ENCODE results near the gene ARHGEF16. TPM values are rescaled to one million over a fixed set of nuclear protein-coding genes. Genes with fewer than 3 reads are reported as not detected.

Gene ARHGEF16
- polyA plus RNA-seq, 1 donor from 2014 or later: not detected

DNA sequence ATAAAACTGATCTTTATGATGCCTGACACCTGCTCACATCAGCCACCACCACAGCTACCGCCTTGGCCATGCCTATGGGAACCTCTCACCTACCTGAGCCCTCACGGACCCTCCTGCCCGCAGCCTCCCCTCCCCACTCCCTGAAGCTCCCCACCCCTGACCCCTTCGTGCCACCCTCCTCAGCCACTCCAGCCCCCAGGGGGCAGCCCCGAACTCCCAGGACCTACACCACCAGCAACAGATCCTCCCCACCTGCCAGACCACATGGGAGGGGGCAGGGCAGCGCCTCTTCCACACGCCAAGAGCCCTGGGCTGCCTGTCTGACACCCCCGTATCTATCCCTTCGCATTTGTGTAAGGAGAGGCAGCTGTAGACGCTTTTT lies 14.2 kb upstream of the ARHGEF16 start:
- no peak overlapping the region for H3K27ac Mint-ChIP-seq

DNA sequence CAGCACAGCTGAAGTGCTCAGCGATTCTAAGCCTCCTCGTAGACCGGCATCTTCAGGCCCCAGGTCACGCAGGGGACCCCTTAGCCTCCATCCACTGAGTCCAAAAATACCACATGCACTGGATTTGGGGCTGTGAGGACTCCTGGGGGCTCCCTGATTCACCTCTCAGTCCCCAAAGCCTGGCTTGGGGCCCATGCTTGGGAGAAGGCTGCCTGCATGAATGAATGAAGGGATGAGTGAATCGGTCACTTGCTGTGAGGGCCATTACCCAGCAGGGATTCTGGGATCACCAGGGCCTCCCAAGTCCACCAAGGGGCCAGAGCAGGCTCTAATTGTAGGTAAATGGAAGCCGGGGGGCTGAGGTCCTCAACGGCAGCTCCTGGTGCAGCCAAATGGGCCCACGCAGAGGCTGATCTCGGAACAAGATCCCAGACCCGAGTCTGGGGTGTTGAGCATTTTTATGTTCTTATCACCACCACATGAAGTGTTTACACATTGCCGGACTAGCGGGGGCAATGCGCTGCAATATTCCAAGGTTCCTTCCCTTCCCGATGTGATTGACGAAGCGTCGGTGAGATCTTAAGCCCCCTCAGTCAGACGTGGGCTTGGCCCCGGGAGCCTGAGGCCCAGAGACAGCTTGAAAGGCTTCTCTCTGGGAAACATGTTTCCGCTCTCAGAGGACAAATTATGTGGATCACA lies 13.6 kb upstream of the ARHGEF16 start:
- no peak overlapping the region for H3K4me3 Mint-ChIP-seq
- no peaks in the 10 kb centered on the region for H3K4me1 Mint-ChIP-seq
- no peaks in the 10 kb centered on the region for H3K36me3 Mint-ChIP-seq
- H3K9me3 Mint-ChIP-seq: peaks cover 0 to 5% (median 2%) of the 10 kb centered on the region in 3 donors
- peaks cover 7% of the 10 kb centered on the region for H3K27me3 Mint-ChIP-seq
- H3K27ac Mint-ChIP-seq: no peak overlapping the region

More for the DNA sequence above, 14.2 kb upstream of the ARHGEF16 start:
- Mint-ChIP-seq H3K27me3 (peaks cover 7% of the 10 kb centered on the region), H3K9me3 (peaks cover 0 to 5% (median 0%) of the 10 kb centered on the region in 3 donors), H3K4me1 (peaks cover 0 to 1% (median 0%) of the 10 kb centered on the region in 3 donors), H3K4me3 (no peak overlapping the region), H3K36me3 (no peaks in the 10 kb centered on the region)

DNA sequence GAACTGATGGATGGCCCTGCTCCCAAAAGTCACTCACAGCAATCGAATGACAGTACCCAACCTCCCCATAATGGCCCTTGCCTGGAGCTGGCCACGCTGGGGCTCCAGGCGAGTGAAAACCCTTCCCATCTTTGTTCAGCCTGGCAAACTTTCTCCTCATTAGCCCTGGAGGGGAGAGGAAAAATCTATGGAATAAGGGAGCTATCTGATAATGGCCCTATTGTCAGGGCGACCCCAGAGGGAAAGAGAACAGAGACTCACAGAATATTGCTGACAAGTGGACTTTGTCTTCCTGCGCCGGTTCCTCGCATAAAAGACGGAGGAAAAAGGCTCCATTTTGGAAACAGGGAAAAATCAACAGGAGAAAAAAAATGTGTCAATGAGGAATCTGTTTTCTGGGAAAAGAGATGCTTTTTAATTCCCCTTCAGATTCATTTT lies 13.0 kb upstream of the ARHGEF16 start:
- peaks cover 0 to 7% (median 2%) of the 10 kb centered on the region in 3 donors for H3K9me3 Mint-ChIP-seq
- H3K27ac Mint-ChIP-seq: no peak overlapping the region
- no peak overlapping the region for H3K4me3 Mint-ChIP-seq
- no peaks in the 10 kb centered on the region for H3K4me1 Mint-ChIP-seq
- peaks cover 2% of the 10 kb centered on the region for H3K27me3 Mint-ChIP-seq
- H3K36me3 Mint-ChIP-seq: no peaks in the 10 kb centered on the region

DNA sequence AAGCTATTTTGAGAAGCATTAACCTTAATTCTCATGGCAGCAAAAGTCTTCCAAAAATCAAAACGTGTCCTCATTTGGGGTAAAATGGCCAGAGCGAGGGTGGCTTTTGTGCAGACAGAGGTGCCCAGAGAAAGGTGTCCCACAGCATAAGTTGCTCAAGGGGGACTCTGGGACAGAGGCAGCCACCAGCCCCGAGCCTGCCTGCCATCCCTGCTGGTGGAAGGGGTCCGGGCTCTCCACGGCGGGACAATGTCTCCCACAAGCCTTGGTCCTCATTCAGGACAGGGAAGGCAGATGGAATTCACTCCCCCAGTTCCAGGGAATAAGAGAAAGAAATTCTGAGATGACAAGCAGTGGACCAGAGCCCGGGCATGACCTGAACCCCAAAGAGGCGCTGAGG lies 12.6 kb upstream of the ARHGEF16 start:
- peaks cover 1% of the 10 kb centered on the region for H3K27me3 Mint-ChIP-seq
- H3K27ac Mint-ChIP-seq: no peak overlapping the region
- H3K4me1 Mint-ChIP-seq: no peaks in the 10 kb centered on the region
- no peak overlapping the region for H3K4me3 Mint-ChIP-seq
- H3K9me3 Mint-ChIP-seq: peaks cover 0 to 7% (median 2%) of the 10 kb centered on the region in 3 donors
- H3K36me3 Mint-ChIP-seq: no peaks in the 10 kb centered on the region

DNA sequence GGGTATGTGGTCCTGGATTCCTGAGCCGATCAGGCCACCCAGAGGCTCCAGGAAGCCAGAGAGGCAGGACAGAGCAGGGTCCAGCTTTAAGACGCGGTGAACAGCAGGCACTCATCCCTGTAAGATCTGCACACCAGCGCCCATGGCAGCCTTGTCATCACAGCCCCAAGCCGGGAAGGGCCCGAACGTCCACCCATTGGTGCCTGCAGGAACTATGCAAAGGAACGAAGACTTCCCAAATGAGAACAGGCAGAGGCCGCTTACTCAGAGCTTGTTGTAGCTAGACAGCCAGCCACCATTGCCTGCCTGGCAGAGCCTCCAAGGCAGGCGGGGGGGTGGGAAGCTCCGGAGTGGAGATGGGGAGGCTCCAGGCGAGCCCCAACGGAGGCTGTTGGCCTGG lies 12.1 kb upstream of the ARHGEF16 start:
- Mint-ChIP-seq H3K4me1 (no peaks in the 10 kb centered on the region), H3K27me3 (peaks cover 1% of the 10 kb centered on the region), H3K27ac (no peak overlapping the region), H3K9me3 (peaks cover 2 to 7% (median 2%) of the 10 kb centered on the region in 3 donors), H3K4me3 (no peak overlapping the region), H3K36me3 (no peaks in the 10 kb centered on the region)

DNA sequence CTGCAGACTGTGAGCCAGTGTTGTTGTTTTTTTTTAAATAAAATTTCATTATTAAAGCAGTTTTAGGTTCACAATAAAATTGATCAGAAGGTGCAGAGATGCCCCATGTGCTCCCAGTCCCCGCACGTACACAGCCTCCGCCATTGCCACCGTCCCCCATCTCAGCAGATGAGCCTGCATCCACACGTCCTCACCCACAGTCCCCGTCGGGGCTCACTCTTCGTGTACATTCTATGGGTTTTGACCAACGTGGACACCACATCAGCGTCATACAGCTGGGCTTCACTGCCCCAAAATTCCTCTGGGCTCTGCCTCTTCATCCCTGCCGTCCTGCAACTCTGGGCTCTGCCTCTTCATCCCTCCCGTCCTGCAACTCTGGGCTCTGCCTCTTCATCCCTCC lies 11.6 kb upstream of the ARHGEF16 start:
- Mint-ChIP-seq H3K4me3 (no peak overlapping the region), H3K4me1 (no peaks in the 10 kb centered on the region), H3K9me3 (peaks cover 2 to 8% (median 8%) of the 10 kb centered on the region in 3 donors), H3K36me3 (no peaks in the 10 kb centered on the region), H3K27ac (no peak overlapping the region), H3K27me3 (peaks cover 1% of the 10 kb centered on the region)

DNA sequence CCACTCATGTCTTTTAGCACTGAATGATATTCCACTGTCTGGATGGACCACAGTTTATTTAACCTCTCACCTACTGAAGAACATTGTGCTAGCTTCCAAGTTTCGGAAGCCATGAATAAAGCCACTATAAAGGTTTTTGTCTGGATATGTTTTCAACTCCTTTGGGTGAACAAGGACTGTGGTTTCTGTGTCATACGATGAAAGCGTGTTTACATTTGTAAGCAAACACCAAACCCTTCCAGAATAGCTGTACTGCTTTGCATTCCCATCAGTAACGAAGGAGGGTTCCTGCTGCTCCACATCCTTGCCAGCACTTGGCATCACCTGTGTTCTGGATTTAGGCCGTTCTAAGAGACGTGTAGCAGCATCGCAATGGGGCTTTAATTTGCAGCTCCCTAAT lies 10.7 kb upstream of the ARHGEF16 start:
- Mint-ChIP-seq H3K27me3 (peaks cover 1% of the 10 kb centered on the region), H3K9me3 (peaks cover 2 to 11% (median 10%) of the 10 kb centered on the region in 3 donors), H3K27ac (peak overlapping the region in 1 of 3 donors; percentile 77), H3K36me3 (no peaks in the 10 kb centered on the region), H3K4me1 (no peaks in the 10 kb centered on the region), H3K4me3 (no peak overlapping the region)

DNA sequence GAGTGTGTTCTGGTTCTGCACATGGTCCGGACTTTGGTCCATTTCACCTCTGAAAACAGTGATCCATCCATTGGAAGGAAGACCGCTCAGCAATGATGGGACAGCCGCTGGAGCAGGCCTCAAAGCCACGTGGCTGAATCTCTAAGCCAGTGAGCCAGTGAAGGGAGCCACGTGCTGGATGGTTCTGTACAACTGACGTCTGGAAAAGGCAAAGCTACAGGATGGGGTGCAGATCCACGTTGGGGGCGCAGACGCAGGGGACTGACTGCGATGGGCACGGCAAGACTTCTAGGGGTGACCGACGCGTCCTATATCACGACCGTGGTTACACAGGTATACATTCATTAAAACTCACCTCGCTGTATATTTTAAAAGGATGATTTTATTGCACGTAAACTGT lies 10.2 kb upstream of the ARHGEF16 start:
- Mint-ChIP-seq H3K9me3 (peaks cover 2 to 11% (median 10%) of the 10 kb centered on the region in 3 donors), H3K27ac (peak overlapping the region in 1 of 3 donors; percentile 77), H3K4me3 (no peak overlapping the region), H3K4me1 (no peaks in the 10 kb centered on the region), H3K27me3 (peaks cover 3% of the 10 kb centered on the region), H3K36me3 (no peaks in the 10 kb centered on the region)

DNA sequence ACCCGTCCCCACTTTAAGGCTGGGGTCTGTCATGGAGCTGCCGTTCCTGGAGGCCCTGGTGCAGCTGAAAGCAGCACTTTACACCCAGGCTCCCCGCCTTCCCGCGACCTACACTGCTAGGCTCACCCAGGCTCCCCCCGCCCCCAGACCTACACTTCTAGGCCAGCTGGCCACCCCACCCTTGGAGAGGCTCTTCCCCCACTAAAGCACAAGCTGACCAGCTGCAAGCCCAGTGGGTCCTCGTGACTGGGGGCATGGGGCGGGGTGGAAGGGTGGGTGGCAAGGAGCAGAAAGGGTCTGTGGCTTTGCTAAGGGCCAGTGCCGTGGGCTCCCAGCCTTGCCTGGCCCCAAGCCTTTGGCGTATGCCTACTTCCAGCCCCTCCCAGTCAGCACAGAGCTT lies 9.7 kb upstream of the ARHGEF16 start:
- Mint-ChIP-seq H3K4me1 (no peaks in the 10 kb centered on the region), H3K36me3 (no peaks in the 10 kb centered on the region), H3K27me3 (peaks cover 3% of the 10 kb centered on the region), H3K4me3 (no peak overlapping the region), H3K9me3 (peaks cover 2 to 11% (median 10%) of the 10 kb centered on the region in 3 donors), H3K27ac (no peak overlapping the region)

DNA sequence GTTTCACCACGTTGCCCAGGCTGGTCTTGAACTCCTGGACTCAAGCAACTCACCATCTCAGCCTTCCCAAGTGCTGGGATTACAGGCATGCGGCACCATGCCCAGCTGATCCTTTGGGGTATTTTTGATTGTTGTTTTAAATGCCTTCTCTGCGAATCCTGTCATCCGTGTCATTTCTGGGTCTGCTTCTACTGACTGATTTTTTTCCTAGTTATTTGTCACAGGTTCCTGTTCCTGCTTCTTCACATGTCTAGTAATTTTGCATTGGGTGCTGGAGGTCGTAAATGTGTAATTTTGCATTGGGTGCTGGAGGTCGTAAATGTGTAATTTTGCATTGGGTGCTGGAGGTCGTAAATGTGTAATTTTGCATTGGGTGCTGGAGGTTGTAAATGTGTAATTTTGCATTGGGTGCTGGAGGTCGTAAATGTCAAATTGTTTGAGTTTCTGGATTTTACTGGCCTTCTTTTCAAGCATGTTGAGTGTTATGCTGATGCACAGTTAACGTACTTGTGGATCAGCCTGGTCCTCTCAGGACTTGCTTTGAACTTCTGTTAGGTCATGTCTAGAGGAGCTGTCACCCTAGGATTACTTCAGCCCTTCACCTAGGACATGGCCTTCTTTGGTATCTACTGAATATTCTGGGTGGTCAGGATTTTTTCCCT lies 4.1 kb upstream of the ARHGEF16 start:
- H3K4me1 Mint-ChIP-seq: no peaks in the 10 kb centered on the region
- H3K36me3 Mint-ChIP-seq: no peaks in the 10 kb centered on the region
- H3K9me3 Mint-ChIP-seq: peaks cover 2 to 11% (median 5%) of the 10 kb centered on the region in 3 donors
- no peak overlapping the region for H3K4me3 Mint-ChIP-seq
- peaks cover 14% of the 10 kb centered on the region for H3K27me3 Mint-ChIP-seq
- H3K27ac Mint-ChIP-seq: peak overlapping the region in 1 of 3 donors; percentile 4

DNA sequence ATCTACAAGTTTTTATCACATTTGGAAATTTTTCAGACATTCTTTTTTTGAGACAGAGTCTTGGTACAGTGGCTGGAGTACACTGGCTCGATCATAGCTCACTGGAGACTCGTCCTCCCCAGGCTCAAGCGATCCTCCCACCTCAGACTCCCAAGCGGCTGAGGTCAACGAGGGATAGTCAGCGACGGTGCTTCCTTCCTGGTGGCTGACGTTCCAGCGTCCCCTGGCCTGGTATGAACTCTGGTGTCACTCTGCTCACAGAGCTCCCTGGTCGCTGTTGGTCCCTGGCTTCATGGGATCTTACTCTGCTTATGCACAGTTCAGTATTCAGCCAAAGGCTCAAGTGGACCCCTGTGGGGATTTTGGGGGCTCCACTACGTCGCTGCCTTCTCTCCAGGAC lies 3.5 kb upstream of the ARHGEF16 start:
- Mint-ChIP-seq H3K27me3 (peaks cover 15% of the 10 kb centered on the region), H3K9me3 (peaks cover 0 to 11% (median 5%) of the 10 kb centered on the region in 3 donors), H3K36me3 (no peaks in the 10 kb centered on the region), H3K27ac (no peak overlapping the region), H3K4me3 (no peak overlapping the region), H3K4me1 (no peaks in the 10 kb centered on the region)

DNA sequence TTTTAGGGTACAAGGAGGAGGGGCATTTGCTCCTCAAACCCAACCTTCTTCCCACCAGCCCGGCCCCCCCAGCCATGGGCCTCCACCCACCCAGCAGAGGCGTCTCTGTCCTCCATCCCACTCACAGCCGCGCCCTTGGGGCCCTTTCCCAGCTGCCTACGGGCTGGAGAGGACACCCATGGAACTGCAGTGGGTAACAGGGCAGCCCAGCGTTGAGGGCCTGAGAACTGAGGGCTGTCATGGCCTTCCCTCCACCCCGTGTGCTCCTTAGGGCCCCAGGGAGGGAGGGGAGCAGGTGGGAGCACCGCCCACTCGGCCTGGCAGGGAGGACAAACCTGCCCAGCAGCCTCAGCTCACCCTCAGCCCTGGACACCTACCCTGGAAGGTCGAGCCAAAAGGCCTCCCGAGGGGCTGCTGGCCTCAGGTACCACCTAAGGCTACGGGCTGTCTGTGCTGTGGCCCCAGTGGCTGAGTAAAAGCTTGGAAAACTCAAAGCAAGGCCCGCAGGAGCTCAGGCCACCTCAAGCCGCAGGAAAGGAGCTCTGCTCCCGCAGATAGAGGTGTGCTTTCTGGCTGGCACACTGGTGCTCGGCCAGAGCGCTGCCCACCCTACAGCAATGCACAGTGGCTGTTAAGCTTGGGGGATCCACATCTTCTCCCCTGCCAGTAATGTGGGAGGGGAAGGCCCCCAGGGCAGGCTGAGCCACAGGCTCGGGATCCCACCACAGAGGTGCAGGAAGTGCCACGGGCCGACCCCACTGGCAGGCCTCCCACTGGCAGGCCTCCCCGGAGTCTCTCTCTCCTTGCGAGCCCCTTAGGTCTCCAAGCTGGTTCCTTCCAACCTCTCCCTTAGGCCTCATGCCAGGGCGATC lies 2.2 kb upstream of the ARHGEF16 start:
- no peaks in the 10 kb centered on the region for H3K4me1 Mint-ChIP-seq
- H3K27ac Mint-ChIP-seq: no peak overlapping the region
- H3K4me3 Mint-ChIP-seq: no peak overlapping the region
- peaks cover 15% of the 10 kb centered on the region for H3K27me3 Mint-ChIP-seq
- no peaks in the 10 kb centered on the region for H3K36me3 Mint-ChIP-seq
- H3K9me3 Mint-ChIP-seq: peaks cover 0 to 10% (median 3%) of the 10 kb centered on the region in 3 donors

DNA sequence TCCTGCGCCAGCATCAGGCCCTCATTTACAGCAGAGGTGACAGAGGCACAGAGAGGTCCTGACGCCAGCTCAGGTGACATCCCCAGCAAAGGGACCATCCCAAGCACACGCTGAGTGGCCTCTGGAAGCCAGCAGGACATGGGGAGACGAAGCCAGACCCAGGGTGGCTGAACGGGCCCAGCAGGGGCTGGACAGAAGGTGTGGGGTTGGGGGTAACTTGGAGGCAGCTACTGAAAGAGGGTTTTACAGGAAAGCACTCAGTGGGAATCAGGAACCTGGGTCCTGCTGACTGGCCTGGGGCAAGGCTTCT lies 1.6 kb upstream of the ARHGEF16 start:
- Mint-ChIP-seq H3K4me3 (peak overlapping the region in 2 of 4 donors; percentile 17 to 30), H3K4me1 (no peaks in the 10 kb centered on the region), H3K9me3 (peaks cover 0 to 4% (median 3%) of the 10 kb centered on the region in 3 donors), H3K27ac (no peak overlapping the region), H3K27me3 (peaks cover 15% of the 10 kb centered on the region), H3K36me3 (no peaks in the 10 kb centered on the region)

DNA sequence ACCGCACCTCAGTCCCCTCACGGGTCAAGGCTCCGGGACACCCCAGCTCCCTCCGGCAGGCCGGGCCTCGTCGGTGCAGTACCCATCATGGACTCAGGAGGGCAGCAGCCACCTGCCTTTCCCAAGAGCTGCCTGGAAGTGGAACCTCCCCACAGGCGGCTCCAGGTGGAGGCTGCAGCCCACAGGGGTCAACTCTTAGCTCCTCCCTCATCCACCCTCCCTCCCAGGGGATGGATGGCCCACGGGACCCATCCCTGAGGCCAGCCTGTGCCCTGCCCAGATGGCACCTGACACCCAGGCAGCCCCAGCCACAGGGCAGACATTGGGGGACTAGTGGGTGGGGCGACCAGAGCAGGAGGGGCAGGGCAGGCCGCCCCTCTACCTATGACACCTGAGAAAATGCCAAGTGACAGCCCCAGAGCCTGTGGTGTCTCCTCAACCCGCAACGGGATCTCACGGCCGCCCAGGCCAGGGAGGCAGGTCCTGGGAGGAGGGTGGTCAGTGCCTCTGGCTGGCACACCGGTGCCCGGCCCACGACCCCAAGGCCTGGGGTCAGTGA lies 1.2 kb upstream of the ARHGEF16 start:
- Mint-ChIP-seq H3K27me3 (peaks cover 15% of the 10 kb centered on the region), H3K27ac (no peak overlapping the region), H3K4me1 (no peaks in the 10 kb centered on the region), H3K36me3 (no peaks in the 10 kb centered on the region), H3K4me3 (peak overlapping the region; percentile 17 to 86 (median 61)), H3K9me3 (no peaks in the 10 kb centered on the region)

Measured in IgD-negative memory B cell (primary cell).